Karpas-422 (cell line): ENCODE data around the gene CSTA. TPM values are rescaled to one million over a fixed set of nuclear protein-coding genes. Genes with fewer than 3 reads are reported as not detected.

Experiments used
- DNase-seq: peaks from one replicate; pipeline ENCODE4 v3.0.0-alpha.2; 2015
- H2AFZ ChIP-seq: fragments of 200-600 bp; sonication (generic); 2 replicates; pipeline ENCODE4 v1.6.1; 2014; ENCODE audit warnings: antibody characterized with exemption, low read length, mixed read lengths
- H3K27ac ChIP-seq: fragments of 200-600 bp; sonication (generic); 2 replicates; pipeline ENCODE4 v1.5.1; 2014; ENCODE audit warnings: mild to moderate bottlenecking, low read length, moderate library complexity
- H3K27me3 ChIP-seq: fragments of 200-600 bp; sonication (generic); 2 replicates; pipeline ENCODE4 v1.6.1; 2014; ENCODE audit warnings: low read length, mixed read lengths
- H3K36me3 ChIP-seq: fragments of 200-600 bp; sonication (generic); 2 replicates; pipeline ENCODE4 v1.6.1; 2014; ENCODE audit warnings: low read length, mixed read lengths; ENCODE audit not compliant: insufficient read depth
- H3K4me1 ChIP-seq: fragments of 200-600 bp; sonication (generic); 2 replicates; pipeline ENCODE4 v1.6.1; 2014; ENCODE audit warnings: mild to moderate bottlenecking, low read length, mixed read lengths
- H3K4me2 ChIP-seq: fragments of 200-600 bp; sonication (generic); 2 replicates; pipeline ENCODE4 v1.6.1; 2014; ENCODE audit warnings: low read length, low read depth, mild to moderate bottlenecking; ENCODE audit not compliant: poor library complexity, severe bottlenecking
- H3K4me3 ChIP-seq: fragments of 200-600 bp; sonication (generic); 2 replicates; pipeline ENCODE4 v1.5.1; 2014; ENCODE audit warnings: mild to moderate bottlenecking, antibody characterized with exemption, low read length, mixed read lengths
- H3K79me2 ChIP-seq: fragments of 200-600 bp; sonication (generic); 2 replicates; pipeline ENCODE4 v1.6.1; 2014; ENCODE audit warnings: mild to moderate bottlenecking, low read length, mixed read lengths
- H3K9ac ChIP-seq: fragments of 200-600 bp; sonication (generic); 2 replicates; pipeline ENCODE4 v1.6.0; 2014; ENCODE audit warnings: low read length
- H3K9me2 ChIP-seq: fragments of 200-600 bp; sonication (generic), shearing (Covaris generic); replicated peaks from 2 replicates; pipeline ENCODE4 v1.6.0; 2014; ENCODE audit warnings: mild to moderate bottlenecking, low read length, moderate library complexity; ENCODE audit not compliant: insufficient read depth
- H3K9me3 ChIP-seq: fragments of 300-700, 200-600 bp; sonication (generic); 2 replicates; pipeline ENCODE4 v1.6.1; 2014; ENCODE audit warnings: low read length, mixed read lengths
- H4K20me1 ChIP-seq: fragments of 200-600 bp; sonication (generic); 2 replicates; pipeline ENCODE4 v1.6.1; 2014; ENCODE audit warnings: mild to moderate bottlenecking, antibody characterized with exemption, low read length, low read depth; ENCODE audit not compliant: insufficient read depth
- total RNA-seq: library from RNA; depleted of rRNA; stranded (reverse); fragments of >200 nt; shearing (Covaris generic); gene quantifications from 2 replicates; pipeline ENCODE4 v1.2.3, GENCODE V29; 2014; ENCODE audit warnings: low replicate concordance; rRNA removed

The CSTA gene
- total RNA-seq, 1 experiment from 2014 or later: 10.5 TPM

DNA sequence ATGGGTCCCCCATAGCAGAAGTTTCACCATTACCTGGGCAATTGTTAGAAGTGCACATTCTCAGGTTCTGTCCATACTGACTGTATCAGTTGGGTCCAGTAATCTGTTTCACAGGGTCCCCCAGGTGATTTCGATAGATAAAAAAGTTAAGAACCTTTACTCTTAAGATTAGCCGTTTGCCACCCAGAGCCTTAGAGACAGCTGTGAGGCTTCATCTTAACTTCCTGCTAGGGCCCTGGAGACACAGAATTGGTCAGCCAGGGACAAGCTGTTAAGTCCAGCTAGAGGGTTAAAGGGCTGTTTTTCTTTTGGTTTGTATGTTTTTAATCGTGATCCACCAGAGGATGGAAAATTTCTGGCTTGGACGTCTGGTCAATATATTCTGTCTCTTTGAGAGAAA lies 65.6 kb downstream of the CSTA start:
- no peaks in the 10 kb centered on the region for H3K27me3 ChIP-seq
- H3K4me1 ChIP-seq: peaks cover 80% of the 10 kb centered on the region
- no peak for DNase-seq
- H3K9me3 ChIP-seq: no peaks in the 10 kb centered on the region
- H2AFZ ChIP-seq: no peak overlapping the region
- H3K4me2 ChIP-seq: no peak overlapping the region
- no peak overlapping the region for H3K27ac ChIP-seq
- no peaks in the 10 kb centered on the region for H3K9me2 ChIP-seq
- H3K9ac ChIP-seq: no peak overlapping the region
- peaks cover 71% of the 10 kb centered on the region for H3K36me3 ChIP-seq
- H3K4me3 ChIP-seq: no peak overlapping the region
- no peaks in the 10 kb centered on the region for H4K20me1 ChIP-seq
- H3K79me2 ChIP-seq: peaks cover 96% of the 10 kb centered on the region

Other genes starting within 250 kb of the CSTA start
- not detected in 2 replicates for gene CASR, start 141.6 kb upstream of the CSTA start, total RNA-seq
- gene MIX23, start 58.0 kb downstream of the CSTA start, total RNA-seq: 45.8 and 54.0 TPM in 2 replicates
- gene FAM162A, start 58.9 kb downstream of the CSTA start, total RNA-seq: 138 and 197 TPM in 2 replicates
- gene WDR5B, start 90.8 kb downstream of the CSTA start, total RNA-seq: 5.3 and 7.1 TPM in 2 replicates
- gene KPNA1, start 189.7 kb downstream of the CSTA start, total RNA-seq: 33.3 and 67.1 TPM in 2 replicates
- gene PARP9, start 239.1 kb downstream of the CSTA start, total RNA-seq: 19.8 and 24.4 TPM in 2 replicates
- gene DTX3L, start 239.1 kb downstream of the CSTA start, total RNA-seq: 38.7 and 55.8 TPM in 2 replicates